Measurements from ENCODE around the gene ZAP70. TPM values are rescaled to one million over a fixed set of nuclear protein-coding genes. Genes with fewer than 3 reads are reported as not detected.

The ZAP70 gene
- total RNA-seq, 1 experiment from 2014 or later = 0.47 TPM

DNA sequence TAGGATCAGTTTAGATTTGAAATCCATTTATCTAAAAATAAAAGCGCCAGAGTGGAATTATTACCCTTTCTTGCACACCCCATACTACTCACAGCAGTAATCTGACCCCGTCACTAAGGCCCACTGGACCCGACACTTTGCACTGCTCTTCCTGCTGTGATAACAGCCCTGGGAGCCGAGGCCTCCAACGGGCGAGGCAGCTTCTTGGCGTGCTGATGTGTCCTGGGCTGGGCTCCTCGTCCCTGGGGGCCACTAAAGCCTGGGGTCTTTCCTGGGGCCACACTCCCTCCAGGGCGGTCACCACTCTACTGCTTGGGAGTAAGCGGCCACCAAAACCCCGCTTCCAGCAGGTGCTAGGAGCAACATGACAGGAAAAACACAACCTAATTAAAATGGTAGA, 61.7 kb downstream of the ZAP70 start:
- no peak for DNase-seq (ENCODE audit: low read depth)

DNA sequence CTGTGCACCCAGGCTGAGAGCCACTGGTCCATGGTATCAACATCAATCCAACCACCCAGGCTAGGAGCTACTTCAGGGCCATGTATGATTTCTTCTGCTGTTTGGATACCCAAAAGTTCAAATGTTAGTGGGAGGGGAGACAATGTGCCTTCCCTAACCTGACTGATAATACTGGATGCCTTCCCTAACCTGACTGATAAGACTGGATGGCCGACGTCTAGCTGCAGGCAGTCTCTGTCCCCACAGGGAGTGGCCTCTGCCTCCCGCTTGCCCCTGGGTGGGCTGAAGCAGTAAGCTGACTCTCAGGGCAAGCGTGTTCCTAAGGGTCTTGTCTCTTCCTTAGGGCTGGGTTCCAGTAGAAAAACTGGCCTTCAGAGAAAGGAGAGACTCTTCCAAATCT, 65.8 kb downstream of the ZAP70 start:
- DNase-seq (ENCODE audit: low read depth) = no peak

DNA sequence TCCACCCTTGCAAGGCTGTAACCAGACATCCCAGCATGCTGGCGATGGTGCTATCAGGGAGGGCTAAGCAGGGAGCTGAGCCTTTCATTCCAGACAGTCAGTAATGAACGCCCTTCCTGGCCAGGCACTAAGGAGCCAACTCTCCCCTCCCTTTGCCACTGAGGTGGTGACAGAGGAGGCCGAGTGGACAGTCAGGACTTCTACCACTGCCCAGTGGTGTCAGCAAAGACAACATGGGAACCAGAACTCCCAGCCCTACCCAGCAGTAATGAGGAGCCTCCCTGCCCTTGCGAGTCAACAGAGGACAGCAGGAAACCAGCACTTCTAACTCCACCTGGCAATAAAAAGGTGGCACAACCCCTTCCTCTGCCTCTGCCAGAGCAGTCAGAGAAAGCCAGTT, 68.6 kb downstream of the ZAP70 start:
- DNase-seq (ENCODE audit: low read depth) = no peak

DNA sequence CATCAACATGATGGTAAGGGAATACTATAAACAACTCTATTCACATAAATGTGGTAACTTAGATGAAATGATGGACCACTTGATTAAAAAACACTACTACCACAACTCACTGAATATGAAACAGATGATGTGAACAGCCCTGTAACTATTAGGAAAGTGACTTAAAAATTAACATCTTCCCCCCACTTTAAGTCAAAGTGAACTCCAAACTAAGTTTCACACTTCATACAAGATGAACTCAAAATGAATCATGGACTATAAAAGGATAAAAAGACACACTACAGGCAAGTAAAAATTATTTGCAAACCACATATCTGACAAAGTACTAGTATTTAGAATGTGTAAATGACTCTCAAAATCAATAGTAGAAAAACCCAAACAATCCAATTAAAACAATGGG, 71.6 kb downstream of the ZAP70 start:
- no peak for DNase-seq (ENCODE audit: low read depth)

DNA sequence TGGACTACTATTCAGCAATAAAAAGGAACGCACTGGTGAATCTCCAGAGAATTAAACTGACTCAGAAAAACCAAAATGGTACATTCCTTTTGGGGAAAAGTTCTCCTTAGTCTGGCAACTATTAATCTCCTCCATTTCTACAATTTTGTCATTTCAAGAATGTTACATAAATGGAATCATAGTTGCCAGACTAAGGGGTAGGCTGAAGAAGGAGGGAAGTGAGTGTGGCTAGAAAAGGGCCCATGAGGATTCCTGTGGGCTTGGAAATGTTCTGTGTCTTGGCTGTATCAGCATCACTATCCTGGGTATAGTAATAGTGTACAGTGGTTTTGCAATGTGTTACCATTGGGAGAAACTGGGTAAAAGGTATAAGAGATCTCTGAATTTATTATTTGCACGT, 72.4 kb downstream of the ZAP70 start:
- no peak for DNase-seq (ENCODE audit: low read depth)

DNA sequence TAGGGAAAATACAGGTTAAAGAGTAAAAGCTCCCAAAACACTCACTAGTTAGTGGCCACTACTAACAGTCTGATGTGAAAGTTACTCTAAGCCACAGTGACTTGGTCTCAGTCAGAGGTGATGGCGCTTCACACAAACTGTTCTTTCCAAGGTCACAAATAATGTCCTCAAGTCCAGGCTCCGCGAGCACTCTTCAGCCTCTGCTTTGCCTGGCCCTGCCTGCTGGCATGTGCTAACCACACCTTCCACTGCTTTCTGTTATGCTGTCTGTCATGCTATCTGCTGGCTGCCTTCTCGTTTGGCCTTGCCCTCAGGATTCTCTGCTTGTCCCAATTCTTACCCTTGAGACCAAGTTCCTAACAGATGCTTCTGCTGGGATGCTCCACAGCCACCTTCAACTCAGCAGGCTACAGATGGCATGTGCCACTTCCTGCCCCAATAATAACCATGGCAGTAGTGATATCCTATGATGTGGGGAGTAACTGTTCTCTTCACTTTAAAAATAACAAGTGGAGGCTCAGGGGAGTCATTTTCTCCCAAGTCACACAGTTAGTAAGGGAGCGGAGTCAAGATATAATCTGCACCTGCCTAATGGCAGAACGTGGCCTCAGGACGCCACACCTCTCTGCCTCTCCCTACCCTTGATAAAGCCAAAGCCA, 75.7 kb downstream of the ZAP70 start:
- DNase-seq (ENCODE audit: low read depth) = no peak

Small RNA genes lying within 50 kb of the gene (small RNA-seq; reads per million reads assigned to genes)
- 0.48 reads per million, percentile 53 among the genes with 10 or more reads in this experiment for gene RNU4-8P

Other genes starting within 250 kb of the ZAP70 start
- 2.5 and 5.3 TPM in 2 replicates for gene ANKRD36B, start 123.7 kb upstream of the ZAP70 start, total RNA-seq (2014; rRNA removed; shearing (Covaris generic))
- 262 and 548 TPM in 2 replicates for gene COX5B, start 67.5 kb upstream of the ZAP70 start, total RNA-seq (2014; rRNA removed; shearing (Covaris generic))
- gene ACTR1B, start 49.5 kb upstream of the ZAP70 start, total RNA-seq (2014; rRNA removed; shearing (Covaris generic)) = 46.7 and 46.9 TPM in 2 replicates
- 1.0 and 1.7 TPM in 2 replicates for gene C2orf92, start 43.9 kb upstream of the ZAP70 start, total RNA-seq (2014; rRNA removed; shearing (Covaris generic))